H9 (cell line): ENCODE data around the gene IFITM1. TPM values are rescaled to one million over a fixed set of nuclear protein-coding genes. Genes with fewer than 3 reads are reported as not detected.

Source experiments
- DNase-seq: peaks from one replicate; pipeline ENCODE4 v3.0.0-alpha.2; 2017
- H2AFZ ChIP-seq: one replicate; pipeline ENCODE4 v1.6.1; 2013; ENCODE audit warnings: mild to moderate bottlenecking, low read length, control low read depth, moderate library complexity
- H2AK5ac ChIP-seq: 2 replicates; pipeline ENCODE4 v1.6.1; 2013; ENCODE audit warnings: low read length, control low read depth, mixed read lengths; ENCODE audit not compliant: insufficient read length
- H2BK120ac ChIP-seq: one replicate; pipeline ENCODE4 v1.6.1; 2013; ENCODE audit warnings: low read depth, mild to moderate bottlenecking, low read length, control low read depth, inconsistent platforms; ENCODE audit not compliant: poor library complexity, severe bottlenecking
- H2BK12ac ChIP-seq: 2 replicates; pipeline ENCODE4 v1.6.1; 2013; ENCODE audit warnings: low read length, control low read depth, mixed read lengths, low read depth; ENCODE audit not compliant: insufficient read length
- H2BK15ac ChIP-seq: 2 replicates; pipeline ENCODE4 v1.6.1; 2013; ENCODE audit warnings: low read depth, low read length, control low read depth
- H2BK20ac ChIP-seq: one replicate; pipeline ENCODE4 v1.6.1; 2013; ENCODE audit warnings: low read depth, mild to moderate bottlenecking, low read length, control low read depth, inconsistent platforms; ENCODE audit not compliant: poor library complexity, severe bottlenecking
- H2BK5ac ChIP-seq: 2 replicates; pipeline ENCODE4 v1.6.1; 2013; ENCODE audit warnings: low read length, control low read depth, mixed read lengths; ENCODE audit not compliant: insufficient read length
- H3K14ac ChIP-seq: 2 replicates; pipeline ENCODE4 v1.6.1; 2013; ENCODE audit warnings: low read length, control low read depth; ENCODE audit not compliant: insufficient read depth
- H3K18ac ChIP-seq: 2 replicates; pipeline ENCODE4 v1.6.1; 2013; ENCODE audit warnings: low read depth, mild to moderate bottlenecking, mixed read lengths, low read length, control low read depth; ENCODE audit not compliant: insufficient read length
- H3K23ac ChIP-seq: 2 replicates; pipeline ENCODE4 v1.6.1; 2013; ENCODE audit warnings: low read length, control low read depth, mixed read lengths, low read depth; ENCODE audit not compliant: insufficient read length
- H3K23me2 ChIP-seq: 2 replicates; pipeline ENCODE4 v1.6.1; 2013; ENCODE audit warnings: low read depth, mild to moderate bottlenecking, mixed read lengths, low read length, control low read depth; ENCODE audit not compliant: insufficient read length, poor library complexity, severe bottlenecking
- H3K27ac ChIP-seq: 2 replicates; pipeline ENCODE4 v1.5.1; 2013; ENCODE audit warnings: low read length, control low read depth, mixed read lengths, low read depth; ENCODE audit not compliant: insufficient read length
- H3K27me3 ChIP-seq: 2 replicates; pipeline ENCODE4 v1.6.1; 2013; ENCODE audit warnings: low read length, control low read depth, inconsistent platforms; ENCODE audit not compliant: insufficient read depth
- H3K4ac ChIP-seq: 2 replicates; pipeline ENCODE4 v1.6.1; 2013; ENCODE audit warnings: low read depth, mild to moderate bottlenecking, control low read depth, inconsistent platforms, low read length, moderate library complexity
- H3K4me1 ChIP-seq: 2 replicates; pipeline ENCODE4 v1.6.1; 2013; ENCODE audit warnings: low read length, control low read depth, inconsistent platforms; ENCODE audit not compliant: insufficient read depth
- H3K4me2 ChIP-seq: 2 replicates; pipeline ENCODE4 v1.6.1; 2013; ENCODE audit warnings: low read length, control low read depth, mixed read lengths; ENCODE audit not compliant: insufficient read length, insufficient read depth
- H3K56ac ChIP-seq: 2 replicates; pipeline ENCODE4 v1.6.1; 2013; ENCODE audit warnings: low read depth, mild to moderate bottlenecking, mixed read lengths, low read length, control low read depth; ENCODE audit not compliant: insufficient read length
- H3K79me1 ChIP-seq: 2 replicates; pipeline ENCODE4 v1.6.1; 2013; ENCODE audit warnings: low read depth, mild to moderate bottlenecking, moderate library complexity, low read length, control low read depth, inconsistent platforms; ENCODE audit not compliant: insufficient read depth, poor library complexity, severe bottlenecking
- H3K79me2 ChIP-seq: 2 replicates; pipeline ENCODE4 v1.6.1; 2013; ENCODE audit warnings: low read length, control low read depth, inconsistent platforms; ENCODE audit not compliant: insufficient read depth
- H3K9ac ChIP-seq: 2 replicates; pipeline ENCODE4 v1.6.1; 2013; ENCODE audit warnings: low read length, control low read depth, mixed read lengths; ENCODE audit not compliant: insufficient read length; ENCODE audit errors: extremely low read depth
- H3K9me3 ChIP-seq: one replicate; pipeline ENCODE4 v1.6.1; 2013; ENCODE audit warnings: low read depth, low read length, inconsistent platforms; ENCODE audit not compliant: control insufficient read depth
- H3T11ph ChIP-seq: one replicate; pipeline ENCODE4 v1.6.1; 2013; ENCODE audit warnings: mild to moderate bottlenecking, low read length, control low read depth, inconsistent platforms
- H4K20me1 ChIP-seq: one replicate; pipeline ENCODE4 v1.6.1; 2013; ENCODE audit not compliant: control insufficient read depth, insufficient read length, insufficient read depth
- H4K5ac ChIP-seq: 2 replicates; pipeline ENCODE4 v1.6.1; 2013; ENCODE audit warnings: low read depth, mild to moderate bottlenecking, mixed read lengths, low read length, control low read depth; ENCODE audit not compliant: insufficient read length
- H4K8ac ChIP-seq: replicated peaks from 2 replicates; pipeline ENCODE4 v1.6.1; 2013; ENCODE audit warnings: low read length, control low read depth, mixed read lengths, low read depth; ENCODE audit not compliant: insufficient read length
- H4K91ac ChIP-seq: 2 replicates; pipeline ENCODE4 v1.6.1; 2013; ENCODE audit warnings: low read depth, mild to moderate bottlenecking, moderate library complexity, mixed read lengths, low read length, control low read depth; ENCODE audit not compliant: insufficient read length
- H3K27ac Mint-ChIP-seq, 3 experiments: 2 replicates in 2 of 3; 3 replicates in 1 of 3; pipeline ENCODE4 v1.8.0; 2020 to 2021; ENCODE audit warnings: mixed read lengths in 3 of 3, mild to moderate bottlenecking in 1 of 3, moderate library complexity in 1 of 3
- H3K27me3 Mint-ChIP-seq: 2 replicates; pipeline ENCODE4 v1.8.0; 2021; ENCODE audit warnings: low read depth, mild to moderate bottlenecking, moderate library complexity, mixed read lengths
- H3K36me3 Mint-ChIP-seq, 3 experiments: 2 replicates in 2 of 3; 3 replicates in 1 of 3; pipeline ENCODE4 v1.8.0; 2020 to 2021; ENCODE audit warnings: low read depth in 3 of 3, mixed read lengths in 3 of 3; ENCODE audit not compliant: insufficient read depth in 1 of 3
- H3K4me1 Mint-ChIP-seq, 2 experiments: 2 replicates each; pipeline ENCODE4 v1.8.0; 2020; ENCODE audit warnings: mixed read lengths in 2 of 2
- H3K4me3 Mint-ChIP-seq, 2 experiments: 2 replicates in 1 of 2; 3 replicates in 1 of 2; pipeline ENCODE4 v1.8.0; 2020 to 2021; ENCODE audit warnings: mild to moderate bottlenecking in 2 of 2, mixed read lengths in 2 of 2, moderate library complexity in 1 of 2
- H3K9me3 Mint-ChIP-seq, 2 experiments: 2 replicates in 1 of 2; 3 replicates in 1 of 2; pipeline ENCODE4 v1.8.0; 2020; ENCODE audit warnings: mild to moderate bottlenecking in 2 of 2, mixed read lengths in 2 of 2, moderate library complexity in 1 of 2
- CTCF ChIP-seq: fragments of 200-600 bp; sonication (generic); conservative IDR thresholded peaks from 3 replicates; pipeline ENCODE4 v1.8.0; 2021; ENCODE audit warnings: antibody characterized with exemption, mild to moderate bottlenecking
- WGBS: extraction: QIAGEN DNeasy Blood & Tissue Kit; methylation state at CpG from one replicate; pipeline ENCODE4 v1.1.7; 2013; ENCODE audit warnings: missing lambda C conversion rate, low lambda C conversion rate, mixed read lengths; ENCODE audit not compliant: insufficient read length; ENCODE audit errors: extremely low coverage; 5-methylcytosine and 5-hydroxymethylcytosine counted together
- total RNA-seq: library from RNA; stranded (reverse); gene quantifications from 2 replicates; pipeline ENCODE4 v1.2.1, GENCODE V29; 2021

The IFITM1 gene
- total RNA-seq, 1 experiment from 2014 or later = 500 TPM

GRCh38 chr11:283405-284104 lies 30.3 kb upstream of the IFITM1 start:
- WGBS = no CpG with 5 or more reads among the region's 23 CpGs
- no peak overlapping the region for H2BK15ac ChIP-seq
- no peak overlapping the region for H2AFZ ChIP-seq
- no peak overlapping the region for H2BK20ac ChIP-seq
- peak overlapping the region in 2 of 3 experiments; percentile 62 to 68; a peak in 3 of 7 replicates for H3K27ac Mint-ChIP-seq
- H3K27me3 Mint-ChIP-seq = peaks cover 13% of the 10 kb centered on the region
- H3K4me3 Mint-ChIP-seq = peak overlapping the region in 1 of 2 experiments; percentile 57; a peak in 2 of 5 replicates
- no peak overlapping the region for H3K56ac ChIP-seq
- peaks cover 5% of the 10 kb centered on the region for H3K23me2 ChIP-seq
- no peak overlapping the region for H4K5ac ChIP-seq
- no peak overlapping the region for H3K23ac ChIP-seq
- no peak overlapping the region for H2BK5ac ChIP-seq
- H3K27ac ChIP-seq = no peak overlapping the region
- H3K4me1 Mint-ChIP-seq = peaks cover 25 to 33% of the 10 kb centered on the region in 2 experiments
- H4K20me1 ChIP-seq = no peaks in the 10 kb centered on the region
- H3K79me1 ChIP-seq = no peaks in the 10 kb centered on the region
- no peaks in the 10 kb centered on the region; a peak in 3 of 7 replicates for H3K36me3 Mint-ChIP-seq
- no peak overlapping the region for H2BK120ac ChIP-seq
- no peaks in the 10 kb centered on the region for H3K9me3 ChIP-seq
- no peak overlapping the region for H2BK12ac ChIP-seq
- no peak overlapping the region for H2AK5ac ChIP-seq
- H4K8ac ChIP-seq = no peak overlapping the region
- H3T11ph ChIP-seq = no peak overlapping the region
- no peak overlapping the region for H3K18ac ChIP-seq
- no peak overlapping the region for H4K91ac ChIP-seq
- H3K4ac ChIP-seq = no peak overlapping the region
- H3K9ac ChIP-seq = no peak overlapping the region
- H3K4me1 ChIP-seq = no peaks in the 10 kb centered on the region
- H3K14ac ChIP-seq = no peak overlapping the region
- TF ChIP-seq CTCF = no peak
- H3K4me2 ChIP-seq = no peak overlapping the region
- DNase-seq = no peak
- H3K79me2 ChIP-seq = no peaks in the 10 kb centered on the region
- H3K27me3 ChIP-seq = peaks cover 7% of the 10 kb centered on the region; the same call in 1 of the 2 replicates
- H3K9me3 Mint-ChIP-seq = peaks cover 0 to 2% of the 10 kb centered on the region in 2 experiments; a peak in 1 of 5 replicates
